Muscle of arm (tissue), 12 donors: ENCODE results near the gene RASAL2. TPM values are rescaled to one million over a fixed set of nuclear protein-coding genes. Genes with fewer than 3 reads are reported as not detected.
"Not testable (repeated sequence)": the region's sequence is repeated elsewhere in the genome, so short reads cannot be mapped to it uniquely, and the experiment has no call there.

Source experiments
- DNase-seq: peaks from one replicate; pipeline ENCODE4 v3.0.0-alpha.2; 2013
- polyA plus RNA-seq, 12 donors: library from polyadenylated mRNA; unstranded; fragments of 120-200 nt; gene quantifications; one replicate each; pipeline ENCODE4 v1.2.1, GENCODE V29; 2013; ENCODE audit not compliant: insufficient read length in 12 of 12

Gene RASAL2
- polyA plus RNA-seq, 12 donors = 12.2 to 19.9 (median 14.4) TPM; not detected in 1

DNA sequence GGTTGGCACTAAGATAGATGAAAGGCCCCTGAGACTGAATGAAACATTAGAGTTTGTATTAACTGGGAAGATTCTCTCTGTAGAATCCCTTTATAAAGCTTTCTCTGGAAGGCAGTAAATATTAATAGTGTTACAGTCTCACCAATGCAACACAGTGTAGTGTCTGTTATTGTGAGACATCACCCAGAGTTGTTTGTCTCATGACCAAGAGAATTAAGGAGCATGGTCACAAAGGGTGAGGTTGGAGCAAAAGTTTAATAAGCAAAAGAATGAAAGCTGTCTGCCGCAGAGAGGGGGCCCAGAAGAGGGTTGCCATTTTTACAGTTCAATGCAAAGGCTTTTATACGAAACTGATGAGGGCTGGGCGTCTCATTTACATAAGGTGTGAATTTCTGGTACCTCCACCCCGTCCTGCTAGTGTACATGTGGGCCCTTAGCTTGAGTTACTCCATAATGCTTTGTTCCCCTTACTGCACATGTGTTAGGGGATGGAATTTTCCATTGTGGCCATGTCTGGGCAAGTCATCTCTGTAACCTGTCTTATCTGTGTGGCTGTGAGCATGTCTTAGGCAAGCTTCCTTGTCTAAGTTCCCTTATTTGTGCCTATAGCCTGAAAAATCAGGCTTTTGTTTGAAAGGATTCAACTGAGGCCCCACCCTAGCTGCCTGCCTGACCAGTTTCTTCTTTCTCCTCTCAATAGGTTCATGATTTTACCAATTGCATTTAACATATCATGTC is 184.1 kb downstream of the RASAL2 start:
- no peak for DNase-seq

DNA sequence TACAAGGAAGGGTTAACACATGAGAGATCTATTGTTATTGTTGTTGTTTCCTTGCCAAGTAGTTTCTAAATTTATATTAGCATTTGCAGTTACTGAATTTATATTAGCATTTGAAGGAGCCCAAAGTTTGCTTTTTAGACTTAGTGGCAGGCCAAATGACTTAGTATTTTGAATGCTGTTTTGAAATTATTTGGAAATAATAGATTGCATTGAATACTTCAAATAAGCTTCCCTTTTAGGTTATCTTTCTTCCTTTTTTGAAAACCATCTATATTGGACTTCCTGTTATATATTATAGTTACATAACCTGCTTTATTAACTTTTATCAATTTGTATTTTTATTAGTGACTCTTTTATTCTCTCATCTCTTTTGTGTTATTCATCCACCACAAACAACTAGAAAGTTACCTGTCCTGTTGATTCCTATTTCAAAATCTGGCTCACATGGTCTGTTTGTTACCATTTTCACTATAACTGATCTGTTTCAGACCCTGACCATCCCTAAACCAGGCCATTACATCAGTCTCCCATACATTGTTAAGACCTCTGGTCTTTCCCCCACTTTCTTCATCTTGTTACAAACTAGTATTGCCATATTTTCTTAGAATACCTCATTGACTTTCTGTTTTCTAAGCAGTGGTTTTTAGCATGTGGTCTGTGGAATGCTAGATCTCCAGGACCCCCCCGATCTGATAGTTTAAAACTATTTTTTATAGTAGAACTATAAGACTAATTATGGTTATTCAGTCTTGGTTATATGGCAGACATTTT is 185.2 kb downstream of the RASAL2 start:
- no peak for DNase-seq

DNA sequence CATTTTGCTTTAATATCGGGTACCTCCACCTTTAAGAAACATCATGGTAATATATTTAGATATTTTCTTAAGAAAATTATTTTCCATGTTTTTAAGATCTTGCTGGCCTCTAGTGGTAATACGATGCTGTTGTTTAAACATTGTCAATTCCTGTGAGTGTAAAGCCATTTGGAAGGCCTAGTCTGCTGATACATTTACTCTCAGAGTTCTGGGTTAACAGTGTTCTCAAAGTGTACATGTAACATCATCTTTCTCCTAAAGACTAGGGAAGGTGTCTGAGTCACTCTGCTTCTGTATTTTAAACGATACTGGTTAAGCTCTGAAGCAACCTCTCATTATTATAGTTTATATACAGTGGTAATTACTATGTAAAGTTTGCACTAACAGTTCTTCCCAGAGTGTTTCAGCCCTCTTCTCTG is 189.1 kb downstream of the RASAL2 start:
- DNase-seq = no peak

DNA sequence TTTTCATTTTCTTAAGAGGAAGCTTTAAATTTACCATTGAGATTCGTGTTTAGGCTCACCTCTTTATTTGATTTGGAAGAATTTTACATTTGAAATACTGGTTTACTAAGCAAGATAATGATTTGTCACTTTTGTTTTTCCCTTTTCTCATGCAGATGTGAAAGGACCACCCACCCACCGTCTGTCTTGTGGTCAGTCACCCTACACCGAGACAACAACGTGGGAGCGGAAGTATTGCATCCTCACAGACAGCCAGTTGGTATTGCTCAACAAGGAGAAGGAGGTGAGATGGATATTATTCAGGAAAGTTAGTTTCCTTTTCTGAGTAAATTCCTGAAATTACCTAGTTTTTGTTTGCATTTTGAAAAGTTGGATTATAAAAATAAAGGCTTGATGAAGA is 189.5 kb downstream of the RASAL2 start:
- no peak for DNase-seq

DNA sequence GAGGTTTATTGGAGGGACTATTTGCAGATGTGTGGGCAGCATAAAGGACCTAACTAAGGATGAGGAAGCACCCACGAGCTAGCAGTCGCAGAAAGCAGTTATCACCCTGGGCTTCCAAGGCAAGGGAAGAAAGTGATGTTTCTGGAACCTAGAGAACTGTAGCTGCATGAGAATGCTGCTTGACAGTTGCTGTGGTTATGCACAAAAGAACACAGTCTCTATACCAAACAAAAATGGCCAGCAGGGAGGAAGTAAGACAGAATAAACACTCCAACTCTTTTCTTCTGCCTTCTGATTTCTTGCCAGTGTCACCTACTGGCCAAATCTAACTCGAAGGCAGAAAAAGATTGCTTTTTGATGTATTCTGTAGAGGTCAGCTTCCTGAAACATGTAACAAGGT is 190.2 kb downstream of the RASAL2 start:
- DNase-seq = no peak

DNA sequence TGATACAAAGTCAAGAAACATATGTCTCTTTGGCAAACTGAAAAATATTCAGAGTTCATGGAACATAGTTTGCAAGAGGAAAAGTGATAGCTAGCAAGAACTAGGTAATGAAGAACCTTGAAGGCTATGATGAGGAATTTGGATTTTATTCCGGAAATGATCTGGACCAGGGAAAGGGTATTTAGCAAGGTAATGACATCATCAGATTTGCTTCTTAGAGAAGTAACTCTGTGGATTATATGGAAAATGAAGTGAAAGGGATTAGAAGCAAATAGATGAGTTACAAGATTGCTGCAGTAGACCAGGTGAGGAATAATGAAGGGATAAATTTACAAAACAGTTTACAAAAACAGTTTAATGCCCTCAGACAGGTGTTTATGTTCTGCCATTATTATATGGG is 197.3 kb downstream of the RASAL2 start:
- no peak for DNase-seq

DNA sequence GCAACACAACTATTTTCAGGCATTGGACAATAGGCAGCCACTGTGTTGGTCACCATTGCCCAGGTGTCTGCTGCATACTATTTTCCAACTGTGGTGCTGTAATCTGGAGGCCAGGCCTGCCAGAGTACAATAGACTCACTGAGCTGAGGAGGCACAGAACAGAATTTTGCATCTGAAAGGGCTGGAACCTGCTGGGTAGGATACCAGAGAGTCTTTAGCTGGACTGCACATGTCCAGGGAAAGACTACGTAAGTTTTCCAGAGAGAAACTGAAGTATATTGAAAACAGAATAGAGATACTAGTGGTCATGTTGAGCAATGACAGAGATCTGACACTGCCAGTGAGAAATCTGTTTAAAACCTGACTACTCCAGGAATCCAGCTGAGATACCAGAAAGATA is 200.8 kb downstream of the RASAL2 start:
- DNase-seq = no peak

DNA sequence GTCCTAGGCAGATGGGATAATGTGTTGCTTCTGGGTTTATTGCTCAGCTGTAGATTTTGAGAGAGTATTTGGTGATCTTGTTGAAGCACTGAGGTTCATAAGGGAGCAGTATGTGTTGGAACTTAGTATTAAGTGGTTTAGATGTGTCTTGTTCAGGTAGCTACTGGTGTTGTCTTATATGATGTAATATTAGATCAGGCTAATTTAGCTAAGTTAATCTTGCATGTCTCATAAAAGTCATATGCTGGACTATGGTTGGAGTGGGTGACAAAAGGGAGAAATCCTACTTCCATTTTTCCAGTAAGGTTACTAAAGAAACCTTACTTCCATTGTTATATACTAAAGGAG is 206.4 kb downstream of the RASAL2 start:
- no peak for DNase-seq

DNA sequence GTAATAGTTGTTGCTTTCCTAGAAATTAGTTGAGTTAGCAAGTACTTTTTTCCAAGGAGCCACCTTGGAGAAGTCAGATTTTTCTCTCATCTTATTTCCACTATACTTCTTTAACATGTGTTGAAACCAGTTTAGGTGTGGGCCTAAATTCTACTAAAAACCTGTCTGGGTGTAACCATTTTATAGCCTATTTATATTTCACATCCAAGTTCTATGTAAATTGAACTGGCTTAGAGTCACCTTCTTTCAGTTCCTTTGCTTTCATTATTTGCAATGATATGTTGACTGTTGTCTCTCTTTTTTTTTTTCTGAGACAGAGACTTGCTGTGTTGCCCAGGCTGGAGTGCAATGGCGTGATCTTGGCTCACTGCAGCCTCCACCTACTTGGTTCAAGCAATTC is 207.2 kb downstream of the RASAL2 start:
- no peak for DNase-seq

DNA sequence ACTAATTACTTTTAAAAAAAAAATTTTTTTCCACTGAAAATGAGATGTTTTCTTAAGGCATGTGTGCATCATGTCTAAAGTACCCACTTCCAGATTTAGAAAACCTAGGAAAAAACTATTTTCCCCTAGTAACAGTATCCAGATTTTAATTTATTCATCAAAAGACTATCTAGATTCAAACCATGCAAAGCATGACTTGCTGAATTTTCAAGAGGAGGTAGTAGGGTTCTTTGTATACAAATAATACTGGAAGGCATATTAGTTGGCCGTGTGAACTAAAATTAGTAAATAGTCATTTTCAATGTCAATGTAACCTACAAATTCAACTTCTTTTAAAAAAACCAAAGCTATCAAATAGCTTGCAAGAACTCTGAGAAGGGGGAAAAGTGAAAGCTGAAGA is 213.4 kb downstream of the RASAL2 start:
- DNase-seq = no peak

DNA sequence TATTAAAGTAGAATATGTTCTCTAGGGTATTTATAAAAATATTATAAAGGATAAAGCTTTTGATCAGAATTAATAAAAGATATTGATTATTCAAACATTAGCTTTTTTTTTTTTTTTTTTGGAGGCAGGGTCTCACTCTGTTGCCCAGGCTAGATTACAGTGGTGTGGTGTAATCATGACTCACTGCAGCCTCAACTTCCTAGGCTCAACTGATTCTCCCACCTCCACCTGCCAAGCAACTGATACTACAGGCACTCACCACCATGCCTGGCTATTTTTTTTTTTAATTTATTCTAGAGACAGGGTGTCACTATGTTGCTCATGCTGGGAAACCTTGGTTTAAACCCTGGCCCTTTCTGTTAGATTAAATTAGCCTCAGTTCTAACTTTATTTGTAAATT is 214.5 kb downstream of the RASAL2 start:
- no peak for DNase-seq

DNA sequence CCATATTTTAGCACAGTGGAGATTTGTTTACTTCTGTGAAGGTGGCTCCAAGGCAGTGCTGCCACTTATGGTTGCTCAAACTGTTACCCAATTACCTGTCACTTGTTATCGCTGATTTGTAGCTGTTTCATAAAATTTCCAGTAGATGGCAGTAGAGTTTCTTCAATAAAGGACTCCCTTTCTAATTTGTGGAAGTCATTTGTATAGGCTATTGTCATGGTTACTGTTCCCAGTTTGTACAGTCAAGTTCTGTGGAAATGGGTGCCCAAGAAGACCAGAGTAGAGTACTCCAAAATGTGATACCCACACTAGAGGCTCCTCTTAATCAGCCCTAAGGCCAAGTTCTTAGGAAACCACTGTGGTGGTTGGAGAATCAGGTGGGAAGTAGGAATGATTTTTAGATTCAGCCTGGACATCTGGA is 216.8 kb downstream of the RASAL2 start:
- DNase-seq = peak; percentile 43

DNA sequence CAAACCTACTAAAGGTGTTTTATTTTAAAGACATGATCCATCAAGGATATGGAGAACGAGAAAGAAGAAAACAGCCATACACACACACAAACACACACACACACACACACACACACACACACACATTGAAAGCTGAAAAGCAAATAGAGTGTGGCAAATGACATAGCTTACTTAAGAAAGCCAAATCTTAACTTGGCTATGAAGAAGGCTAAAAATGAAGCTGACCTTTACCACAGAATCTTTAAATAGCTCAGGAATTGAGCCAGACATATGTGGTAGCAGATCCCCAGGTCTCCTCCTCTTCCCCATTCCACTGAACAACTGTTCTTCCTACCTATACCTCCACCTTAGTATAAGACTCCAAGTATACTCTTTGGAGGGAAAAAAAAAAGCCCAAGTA is 217.3 kb downstream of the RASAL2 start:
- no peak for DNase-seq

DNA sequence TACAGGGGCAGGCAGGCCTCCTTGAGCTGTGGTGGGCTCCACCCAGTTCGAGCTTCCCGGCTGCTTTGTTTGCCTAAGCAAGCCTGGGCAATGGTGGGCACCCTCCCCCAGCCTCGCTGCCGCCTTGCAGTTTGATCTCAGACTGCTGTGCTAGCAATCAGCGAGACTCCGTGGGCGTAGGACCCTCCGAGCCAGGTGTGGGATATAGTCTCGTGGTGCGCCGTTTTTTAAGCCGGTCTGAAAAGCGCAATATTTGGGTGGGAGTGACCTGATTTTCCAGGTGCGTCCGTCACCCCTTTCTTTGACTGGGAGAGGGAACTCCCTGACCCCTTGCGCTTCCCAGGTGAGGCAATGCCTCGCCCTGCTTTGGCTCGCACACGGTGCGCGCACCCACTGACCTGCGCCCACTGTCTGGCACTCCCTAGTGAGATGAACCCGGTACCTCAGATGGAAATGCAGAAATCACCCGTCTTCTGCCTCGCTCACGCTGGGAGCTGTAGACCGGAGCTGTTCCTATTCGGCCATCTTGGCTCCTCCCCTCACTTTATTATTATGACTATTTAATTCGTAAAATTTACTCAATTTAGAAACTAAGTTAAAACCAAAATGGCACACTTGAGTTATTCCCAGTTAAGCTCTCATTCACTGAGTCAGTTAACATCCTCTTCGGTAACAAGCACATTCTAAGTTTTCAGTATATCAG is 226.5 kb downstream of the RASAL2 start:
- DNase-seq = not testable (repeated sequence)

DNA sequence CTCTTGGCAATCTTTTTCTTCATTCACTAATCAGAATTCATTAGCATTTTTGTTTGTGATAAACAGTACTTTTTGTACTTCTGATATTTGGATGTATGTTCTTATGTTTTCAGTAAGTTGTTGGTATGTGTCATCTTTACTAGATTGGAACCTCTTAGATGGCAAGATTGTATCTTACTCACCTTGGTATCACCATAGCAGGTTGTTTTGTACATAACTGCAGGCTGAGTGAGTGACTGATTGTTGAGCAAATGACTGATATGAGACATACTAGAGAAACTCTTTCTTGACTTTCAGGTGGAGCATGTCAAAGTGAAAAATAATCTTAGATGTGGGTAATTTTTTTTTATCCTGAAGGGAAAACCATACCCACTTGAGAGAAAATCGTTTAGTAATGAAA is 229.2 kb downstream of the RASAL2 start:
- no peak for DNase-seq

DNA sequence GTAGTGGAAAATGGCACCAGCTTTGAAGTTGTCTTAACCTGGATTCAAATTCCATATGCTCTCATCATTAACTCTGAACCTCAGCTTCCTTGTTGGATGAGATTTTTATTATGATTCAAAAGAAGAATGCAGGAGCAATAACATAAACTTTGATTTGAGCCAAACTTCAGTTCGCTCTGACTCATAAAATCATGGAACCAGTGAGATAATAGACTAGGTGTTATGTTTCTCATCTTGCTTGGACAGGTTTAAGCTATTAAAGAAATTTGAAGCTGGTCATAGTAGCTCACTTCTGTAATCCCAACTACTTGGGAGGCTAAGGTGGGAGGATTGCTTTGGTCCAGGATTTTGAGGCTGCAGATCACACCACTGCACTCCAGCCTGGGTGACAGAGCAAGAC is 230.1 kb downstream of the RASAL2 start:
- DNase-seq = no peak

DNA sequence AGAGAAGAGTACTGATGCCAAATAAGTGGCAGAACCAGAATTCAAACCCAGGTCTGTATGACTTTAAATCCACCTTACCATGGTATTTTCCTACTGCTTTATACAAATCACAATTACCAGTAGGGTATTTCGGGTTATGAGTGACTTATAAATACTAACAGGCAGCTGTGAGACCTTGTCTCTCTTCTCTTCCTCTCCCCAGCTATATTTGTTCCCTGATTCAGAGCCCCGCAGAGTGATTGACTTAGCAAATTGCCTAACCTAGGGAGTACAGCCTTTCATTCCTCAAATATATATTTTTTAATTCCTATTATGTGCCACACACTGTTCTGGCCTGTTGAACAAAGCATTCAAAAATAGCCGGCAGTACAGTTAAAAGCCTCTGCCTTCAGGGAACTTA is 234.8 kb downstream of the RASAL2 start:
- DNase-seq = no peak

DNA sequence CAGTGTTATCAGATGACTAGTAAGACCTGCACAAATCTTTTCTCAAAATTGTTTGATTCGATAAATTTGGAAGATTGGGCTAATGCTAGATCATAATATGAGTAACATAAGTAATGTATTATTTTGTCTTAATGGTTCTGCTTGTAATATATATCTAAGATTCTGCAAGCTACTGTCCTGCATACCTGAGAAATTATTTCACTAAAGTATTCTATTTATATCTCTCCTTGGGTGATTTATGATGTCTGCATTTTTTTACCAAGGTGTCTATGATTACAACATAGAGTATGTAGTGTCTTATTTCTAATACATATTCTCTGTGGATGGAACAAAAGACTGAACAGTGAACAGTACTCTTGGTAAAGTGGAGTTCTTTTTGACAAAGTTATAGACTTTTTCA is 236.2 kb downstream of the RASAL2 start:
- DNase-seq = no peak

DNA sequence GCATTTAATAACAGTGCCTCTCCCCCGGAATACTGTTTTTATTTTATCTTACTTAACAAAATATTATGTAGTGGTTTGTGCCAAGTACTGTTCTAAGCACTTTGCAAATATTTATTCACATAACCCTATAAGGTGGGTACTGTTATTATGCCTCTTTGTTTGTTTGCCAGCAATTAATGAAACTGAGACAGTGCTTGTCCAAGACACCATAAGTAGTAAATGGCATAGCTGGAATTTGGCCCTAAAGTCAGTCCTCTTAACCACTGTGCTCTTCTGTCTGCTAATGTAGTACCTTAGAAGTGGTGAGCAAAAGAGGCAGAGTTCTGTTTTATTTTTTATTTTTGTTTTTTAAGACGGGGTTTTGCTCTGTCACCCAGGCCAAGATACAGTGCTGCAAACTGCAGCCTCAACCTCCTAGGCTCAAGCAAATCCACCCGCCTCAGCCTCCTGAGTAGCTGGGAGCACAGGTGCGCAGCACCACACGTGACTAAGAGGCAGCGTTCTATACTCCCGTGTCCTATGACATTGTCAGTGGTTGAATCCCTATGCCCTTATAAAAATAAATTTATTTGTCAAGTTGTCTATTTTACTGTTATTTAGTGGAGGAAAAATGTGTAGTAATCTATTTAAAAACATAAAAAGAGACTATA is 237.1 kb downstream of the RASAL2 start:
- no peak for DNase-seq

DNA sequence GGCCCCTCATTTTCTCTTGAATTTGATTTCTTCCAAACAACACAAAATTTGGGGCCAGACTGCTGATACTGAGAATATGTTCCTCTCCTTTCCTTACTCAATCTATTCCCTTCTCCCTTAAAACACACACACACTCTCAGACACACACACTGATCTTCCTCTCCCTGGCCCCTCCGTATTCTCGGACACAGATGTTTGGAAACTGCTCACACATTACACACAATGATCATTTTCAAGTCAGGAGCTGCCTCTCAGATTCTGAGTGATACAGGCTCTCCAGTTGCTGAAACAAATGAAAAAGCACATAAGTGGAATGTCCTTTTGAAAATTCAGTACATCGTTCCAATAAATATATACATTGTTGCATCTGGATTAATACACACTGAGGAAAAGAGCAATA is 241.5 kb downstream of the RASAL2 start:
- DNase-seq = peak; percentile 64

DNA sequence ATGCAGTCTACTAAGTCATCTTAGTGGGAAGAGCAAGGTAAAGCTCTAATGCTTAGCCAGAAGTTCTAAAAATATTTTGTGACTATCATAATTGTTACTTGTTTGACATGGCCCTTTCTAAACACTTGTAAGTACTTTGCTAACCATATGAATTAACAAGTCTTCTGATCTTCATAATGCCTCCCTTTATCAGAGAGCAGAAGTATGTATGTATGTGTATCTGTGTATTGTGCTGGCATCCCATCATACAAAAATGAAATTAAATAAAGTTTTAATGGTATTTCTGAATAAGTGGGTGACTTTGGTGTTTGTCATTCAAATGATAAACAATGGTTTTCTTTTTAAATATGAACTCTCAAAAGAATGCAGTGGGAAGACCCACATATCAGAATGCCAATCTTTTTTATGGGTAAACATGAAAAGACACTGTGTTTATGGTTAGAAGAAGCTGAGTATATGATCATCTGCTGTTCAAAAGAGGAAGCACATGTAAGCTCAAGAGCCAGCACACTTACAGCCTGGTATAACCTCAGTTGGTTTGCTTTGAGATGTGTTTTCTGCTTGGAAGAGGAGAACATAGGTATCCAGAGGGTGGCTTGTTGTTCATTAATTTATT is 243.3 kb downstream of the RASAL2 start:
- no peak for DNase-seq

DNA sequence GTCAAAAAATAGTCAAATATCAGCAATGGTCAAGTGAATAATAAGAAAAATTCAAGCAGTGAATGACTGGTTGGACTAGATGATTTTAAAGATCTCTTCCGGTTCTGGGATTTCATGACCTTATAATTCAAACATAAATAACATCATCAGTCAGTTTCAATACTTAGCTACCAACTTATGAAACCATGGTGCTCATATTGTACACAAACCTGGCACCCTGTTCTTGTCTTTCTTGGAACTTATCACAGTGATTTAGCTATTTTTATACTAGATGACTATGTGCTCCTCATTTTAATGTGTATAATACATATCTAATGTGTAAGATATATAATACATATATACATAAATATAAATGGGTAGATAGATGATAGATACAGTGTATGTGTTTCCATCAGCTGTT is 245.9 kb downstream of the RASAL2 start:
- no peak for DNase-seq
